GM12878 (cell line): ENCODE measurements around the gene STAG1. TPM values are rescaled to one million over a fixed set of nuclear protein-coding genes. Genes with fewer than 3 reads are reported as not detected.

Experiments used
- ATAC-seq: fragments of 200-7000 bp; cut with Tn5 transposase; 3 replicates; pipeline ENCODE4 v1.9.1; 2020; ENCODE audit warnings: mild to moderate bottlenecking, moderate library complexity
- BruUV-seq: library from RNA; stranded (reverse); fragments of 400-500 nt; replicated peaks from 2 replicates; lab custom pipeline; 2021; lab: Mats Ljungman, UMichigan
- CTCF ChIA-PET: fragments of 300-600 bp; sonication (Branson Sonifier 250); formaldehyde crosslinking; extraction: SDS; loops from one replicate; lab custom pipeline; 2021; ENCODE audit warnings: inconsistent platforms; lab: Yijun Ruan, JAX
- POLR2A ChIA-PET: fragments of 350-600 bp; formaldehyde crosslinking; extraction: SDS; loops from one replicate; lab custom pipeline; 2021; ENCODE audit warnings: inconsistent platforms; lab: Charles Lee
- RAD21 ChIA-PET: fragments of 300-600 bp; sonication (Branson Sonifier 250); formaldehyde crosslinking; loops from one replicate; lab custom pipeline; 2023; ENCODE audit warnings: antibody characterized with exemption; ENCODE audit not compliant: unreplicated experiment; lab: Charles Lee
- SMC1A ChIA-PET: fragments of 300-600 bp; sonication (Branson Sonifier 250); formaldehyde crosslinking; loops from one replicate; lab custom pipeline; 2023; ENCODE audit not compliant: unreplicated experiment, uncharacterized antibody; lab: Charles Lee
- DNase-seq: peaks from one replicate; pipeline ENCODE4 v3.0.0-alpha.2; 2011; ENCODE audit warnings: low read depth, low spot score
- FAIRE-seq: peaks from 3 replicates; lab custom pipeline; 2011; peaks lifted over from hg19 to GRCh38; lab: Jason Lieb, UNC
- H2AFZ ChIP-seq: 2 replicates; pipeline ENCODE4 v1.6.0; 2011; ENCODE audit warnings: low read depth, low read length, control low read depth; ENCODE audit not compliant: control insufficient read depth
- H3K27ac ChIP-seq: 2 replicates; pipeline ENCODE4 v1.5.1; 2011; ENCODE audit warnings: control low read depth; ENCODE audit not compliant: control insufficient read depth, insufficient read depth
- H3K27me3 ChIP-seq, 2 experiments: replicated peaks in 1 of 2; 2 replicates each; pipeline versions ENCODE4 v1.6.0 to v1.6.1; 2011; ENCODE audit warnings: low read length in 1 of 2; ENCODE audit not compliant: control insufficient read depth in 2 of 2, insufficient read depth in 2 of 2
- H3K36me3 ChIP-seq, 2 experiments: 2 replicates each; pipeline ENCODE4 v1.5.1; 2011; ENCODE audit warnings: low read length in 1 of 2; ENCODE audit not compliant: control insufficient read depth in 2 of 2, insufficient read depth in 2 of 2
- H3K4me1 ChIP-seq: 2 replicates; pipeline ENCODE4 v1.6.1; 2011; ENCODE audit warnings: mild to moderate bottlenecking, low read length, moderate library complexity, mixed read lengths; ENCODE audit not compliant: control insufficient read depth, insufficient read depth
- H3K4me2 ChIP-seq: 2 replicates; pipeline ENCODE4 v1.6.0; 2011; ENCODE audit warnings: control low read depth; ENCODE audit not compliant: control insufficient read depth, insufficient read depth
- H3K4me3 ChIP-seq: fragments of 200-600 bp; sonication (generic); 2 replicates; pipeline ENCODE4 v1.5.1; 2016
- H3K79me2 ChIP-seq: 2 replicates; pipeline ENCODE4 v1.6.0; 2011; ENCODE audit warnings: low read length; ENCODE audit not compliant: control insufficient read depth, insufficient read depth
- H3K9ac ChIP-seq: 2 replicates; pipeline ENCODE4 v1.8.0; 2011; ENCODE audit warnings: low read length, control low read depth, mixed read lengths; ENCODE audit not compliant: control insufficient read depth, insufficient read depth
- H3K9me3 ChIP-seq: replicated peaks from 3 replicates; pipeline ENCODE4 v1.5.1; 2011; ENCODE audit warnings: mild to moderate bottlenecking, low read length; ENCODE audit not compliant: control insufficient read depth, insufficient read depth
- H4K20me1 ChIP-seq: 2 replicates; pipeline ENCODE4 v1.6.0; 2011; ENCODE audit not compliant: control insufficient read depth, insufficient read depth
- CBFB ChIP-seq: IDR thresholded peaks from 2 replicates; pipeline ENCODE4 v1.6.1; 2016; ENCODE audit warnings: antibody characterized with exemption, low read depth
- CHD2 ChIP-seq: IDR thresholded peaks from 2 replicates; pipeline ENCODE4 v1.6.1; 2011; ENCODE audit warnings: low read depth, low read length, improper control_type of control experiment, borderline replicate concordance
- CREB1 ChIP-seq: IDR thresholded peaks from 2 replicates; pipeline ENCODE4 v1.6.1; 2012; ENCODE audit warnings: low read depth, mild to moderate bottlenecking, inconsistent platforms
- E2F8 ChIP-seq: fragments of 450-650 bp; IDR thresholded peaks from 2 replicates; pipeline ENCODE4 v1.6.1; 2018; ENCODE audit warnings: mild to moderate bottlenecking, low read depth, moderate library complexity; ENCODE audit not compliant: partially characterized antibody
- GABPA ChIP-seq: IDR thresholded peaks from 2 replicates; pipeline ENCODE4 v1.6.1; 2014; ENCODE audit warnings: antibody characterized with exemption, low read depth, mild to moderate bottlenecking, inconsistent platforms
- MLLT1 ChIP-seq: fragments of 450-650 bp; IDR thresholded peaks from 2 replicates; pipeline ENCODE4 v1.6.1; 2016; ENCODE audit warnings: mild to moderate bottlenecking
- NFYB ChIP-seq: IDR thresholded peaks from 2 replicates; pipeline ENCODE4 v1.6.1; 2011; ENCODE audit warnings: low read depth, mild to moderate bottlenecking, low read length, improper control_type of control experiment, moderate library complexity; ENCODE audit not compliant: insufficient read depth
- NKRF ChIP-seq: fragments of 450-650 bp; conservative IDR thresholded peaks from 2 replicates; pipeline ENCODE4 v1.6.1; 2017; ENCODE audit warnings: mild to moderate bottlenecking, moderate library complexity
- POU2F2 ChIP-seq: IDR thresholded peaks from 3 replicates; pipeline ENCODE4 v1.6.1; 2011; ENCODE audit warnings: low read depth, mild to moderate bottlenecking, low read length, borderline replicate concordance
- RAD21 ChIP-seq: IDR thresholded peaks from 2 replicates; pipeline ENCODE4 v1.6.1; 2011; ENCODE audit warnings: mild to moderate bottlenecking, low read depth, low read length, moderate library complexity; ENCODE audit not compliant: insufficient read depth
- SUPT20H ChIP-seq: IDR thresholded peaks from 2 replicates; pipeline ENCODE4 v1.6.1; 2011; ENCODE audit warnings: low read depth, mild to moderate bottlenecking, low read length, moderate library complexity, borderline replicate concordance; ENCODE audit not compliant: control insufficient read depth
- SUZ12 ChIP-seq: fragments of 200-600 bp; sonication (generic); IDR thresholded peaks from one replicate; pipeline ENCODE4 v1.6.1; 2018; ENCODE audit warnings: antibody characterized with exemption, mild to moderate bottlenecking; ENCODE audit not compliant: unreplicated experiment
- ZNF274 ChIP-seq: IDR thresholded peaks from one replicate; pipeline ENCODE4 v1.8.0; 2011; ENCODE audit not compliant: insufficient read length, insufficient read depth
- WGBS: methylation state at CpG from one replicate; pipeline ENCODE4 v1.1.6; 2016; ENCODE audit warnings: low lambda C conversion rate; ENCODE audit not compliant: insufficient replicate concordance, insufficient coverage; ENCODE audit errors: missing lambda C conversion rate; 5-methylcytosine and 5-hydroxymethylcytosine counted together
- in situ Hi-C: fragments of 300-500 bp; cut with MboI; formaldehyde crosslinking; loops from 9 replicates; pipeline ENCODE4 v1.14.3; 2018; ENCODE audit warnings: mixed read lengths
- intact Hi-C: fragments of 100-400 bp; cut with micrococcal nuclease; formaldehyde crosslinking; loops from one replicate; pipeline ENCODE4 v1.14.2; 2022; ENCODE audit not compliant: unreplicated experiment
- polyA plus RNA-seq, 11 experiments: library from polyadenylated mRNA; depleted of rRNA in 4 of 11; unstranded in 6 of 11; stranded (reverse) in 5 of 11; fragments of >200 nt; fragmentation: Nextera tagmentation in 4 of 11; fragmentation: Illumina TruSeq in 1 of 11; extraction: Ambion mirVana in 4 of 11; extraction: Trizol in 1 of 11; gene quantifications; 1 replicate in 1 of 11; 2 replicates in 10 of 11; pipeline versions ENCODE4 v1.2.1 to v1.2.3, GENCODE V29; 2011 to 2016; ENCODE audit warnings: inconsistent platforms in 2 of 11, missing spikeins in 2 of 11, low read depth in 1 of 11
- total RNA-seq, 4 experiments: library from RNA; depleted of rRNA in 3 of 4; stranded (reverse); fragments of >200 nt in 3 of 4; fragmentation: Illumina TruSeq in 1 of 4; extraction: Trizol in 1 of 4; gene quantifications; 2 replicates each; pipeline versions ENCODE4 v1.2.1 to v1.2.3, GENCODE V29; 2013 to 2021

The STAG1 gene
- total and polyA plus RNA-seq, 10 of the 15 experiments (the other 5 are each of a cell fraction or from before 2014, with no cell fraction given) = 4.4 to 30.1 (median 20.2) TPM

GRCh38 chr3:136305879-136306278, 446.3 kb downstream of the STAG1 start (continued):
- TF ChIP-seq NFYB = no peak
- no peak for TF ChIP-seq SUZ12

- CTCF ChIA-PET = no interaction called here
- TF ChIP-seq CHD2 (no peak), CBFB (no peak), NKRF (no peak), SUPT20H (no peak), POU2F2 (no peak), MLLT1 (no peak), GABPA (no peak), E2F8 (no peak), CREB1 (no peak), RAD21 (no peak), ZNF274 (no peak)
- Histone ChIP-seq H3K9ac (no peak overlapping the region), H4K20me1 (no peaks in the 10 kb centered on the region), H3K4me2 (no peak overlapping the region), H3K4me3 (no peak overlapping the region), H3K27ac (no peak overlapping the region), H3K4me1 (no peaks in the 10 kb centered on the region), H3K36me3 (peaks cover 5 to 18% of the 10 kb centered on the region in 2 experiments; a peak in 3 of 4 replicates), H3K9me3 (no peaks in the 10 kb centered on the region), H3K79me2 (no peaks in the 10 kb centered on the region), H3K27me3 (no peaks in the 10 kb centered on the region), H2AFZ (no peak overlapping the region)
- SMC1A ChIA-PET = interaction anchor here (0.6 kb wide), 1 partner anchor 190 kb away, joined by 3 read pairs; no protein-coding TSS in a partner anchor
- in situ Hi-C loops = no loop called here
- POLR2A ChIA-PET = no interaction called here
- no TSS peak for BruUV-seq
- RAD21 ChIA-PET = no interaction called here
- DNase-seq = no peak
- FAIRE-seq = no peak
- ATAC-seq = no peak
- WGBS = 100% methylated on average over 2 of the region's 2 CpGs
- intact Hi-C loops = no loop called here
These were observed 451.7 kb downstream of the STAG1 start for GRCh38 chr3:136300444-136300843.
